Erythroblast (primary cell): ENCODE results near the gene ABCA6.

Experiments
- GATA1 ChIP-seq: IDR thresholded peaks from 2 replicates; pipeline ENCODE4 v1.6.1; 2011; ENCODE audit warnings: low read depth, mild to moderate bottlenecking, control low read depth, low read length, moderate library complexity
- POLR2A ChIP-seq: IDR thresholded peaks from 2 replicates; pipeline ENCODE4 v1.6.1; 2011; ENCODE audit warnings: mild to moderate bottlenecking, low read length

DNA sequence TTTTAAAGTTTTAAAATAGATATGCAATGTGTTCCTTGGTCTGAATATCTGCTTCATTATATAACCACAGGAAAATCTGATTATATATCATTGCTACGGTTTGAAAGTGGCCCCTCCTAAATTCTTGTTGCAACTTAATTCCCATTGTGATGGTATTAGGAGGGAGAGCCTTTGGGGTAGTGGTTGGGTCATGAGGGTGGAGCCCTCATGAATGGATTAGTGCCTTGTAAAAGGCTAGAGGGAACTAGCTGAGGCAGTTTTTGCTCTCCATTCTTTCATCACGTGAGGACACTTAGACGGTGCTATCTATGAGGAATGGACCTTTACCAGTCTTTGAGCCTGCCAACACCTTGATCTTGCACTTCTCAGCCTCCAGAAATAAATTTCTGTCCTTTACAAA, 7.6 kb downstream of the ABCA6 start:
- TF ChIP-seq POLR2A (no peak), GATA1 (no peak)
